ENCODE measurements around the gene TMIGD3. TPM values are rescaled to one million over a fixed set of nuclear protein-coding genes. Genes with fewer than 3 reads are reported as not detected.
A peak's percentile ranks its signal among the peaks of the same experiment; 100 is the strongest.

Gene TMIGD3
- total RNA-seq, 1 donor from 2014 or later = not detected

DNA sequence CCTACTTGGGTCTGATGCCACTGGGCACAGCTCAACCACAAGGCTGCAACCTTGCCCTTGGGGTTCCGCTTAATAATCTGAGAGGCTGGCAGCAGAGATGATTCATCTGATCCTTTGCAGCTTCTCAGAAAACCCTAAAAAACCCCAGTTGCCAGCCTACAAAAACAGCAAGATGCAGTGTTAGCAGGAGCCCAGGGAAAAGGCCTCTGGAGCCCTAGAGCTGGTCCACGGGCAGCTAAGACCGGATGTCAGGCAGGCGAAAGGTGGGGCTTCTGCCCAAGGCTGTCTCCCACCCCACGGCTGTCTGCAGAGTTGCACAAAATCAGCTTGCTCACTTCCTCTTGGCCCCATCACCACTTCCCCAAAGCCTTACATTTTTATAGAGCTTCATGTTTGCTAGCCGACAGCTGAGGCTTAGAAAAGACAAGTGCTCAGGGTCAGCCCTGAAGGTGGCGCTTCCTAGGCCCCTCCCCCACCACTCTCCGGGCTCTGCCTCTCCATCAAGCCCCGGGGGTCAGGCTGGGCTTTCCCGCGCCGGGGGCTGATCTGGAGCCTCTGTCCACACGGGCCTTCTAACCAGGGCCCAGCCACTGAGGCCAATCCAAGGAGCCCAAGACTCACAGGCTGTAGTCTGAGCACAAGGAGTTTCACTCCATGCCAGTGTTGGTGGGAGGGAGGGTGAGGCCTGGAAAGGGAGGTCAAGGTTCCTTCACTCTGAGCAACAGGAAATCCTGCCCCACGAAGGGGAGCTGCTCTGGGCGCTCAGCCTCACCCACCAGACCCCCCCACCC is 4.2 kb upstream of the TMIGD3 start:
- peak; percentile 59 for DNase-seq (ENCODE audit: low read depth)

DNA sequence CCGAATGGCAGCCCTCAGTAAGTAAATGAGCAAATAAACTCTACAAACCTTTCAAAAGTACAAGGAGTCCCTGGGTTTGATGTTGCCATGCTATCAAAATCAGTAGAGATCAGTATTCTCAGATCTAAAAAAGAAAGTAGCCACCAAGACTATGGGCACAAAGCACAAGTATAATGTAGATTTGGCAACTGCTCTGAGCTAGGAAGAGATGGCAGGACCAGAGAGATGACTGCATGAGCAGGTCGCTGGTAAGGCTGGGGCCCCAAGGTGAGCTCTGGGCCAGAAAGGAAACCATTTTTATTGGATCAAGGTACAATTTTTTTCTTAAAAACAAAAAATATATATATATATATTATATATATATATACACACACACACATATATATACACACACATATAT is 3.1 kb upstream of the TMIGD3 start:
- no peak for DNase-seq (ENCODE audit: low read depth)

DNA sequence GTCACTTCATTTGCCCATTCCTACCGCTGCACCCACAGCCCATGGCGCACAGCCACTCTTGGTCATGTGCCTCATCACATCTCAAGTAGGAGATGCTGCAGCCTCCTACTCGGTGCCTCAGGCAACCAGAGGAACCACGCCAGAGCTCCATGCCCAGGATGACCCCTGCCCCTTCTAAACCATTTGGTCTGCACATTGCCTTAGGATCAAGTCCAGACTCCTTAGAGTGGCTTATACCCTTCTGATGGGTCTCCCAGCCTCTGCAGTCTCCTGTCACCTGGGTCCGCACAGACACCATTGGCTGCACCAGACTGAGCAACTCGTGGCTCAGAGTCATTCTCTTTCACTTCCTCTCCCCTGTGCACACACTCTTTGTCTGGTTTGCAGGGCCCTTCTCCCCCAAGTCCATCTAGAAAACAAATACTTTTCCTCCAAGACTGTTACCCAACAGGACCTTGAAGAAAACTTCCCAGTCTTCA is 2.2 kb upstream of the TMIGD3 start:
- no peak for DNase-seq (ENCODE audit: low read depth)

DNA sequence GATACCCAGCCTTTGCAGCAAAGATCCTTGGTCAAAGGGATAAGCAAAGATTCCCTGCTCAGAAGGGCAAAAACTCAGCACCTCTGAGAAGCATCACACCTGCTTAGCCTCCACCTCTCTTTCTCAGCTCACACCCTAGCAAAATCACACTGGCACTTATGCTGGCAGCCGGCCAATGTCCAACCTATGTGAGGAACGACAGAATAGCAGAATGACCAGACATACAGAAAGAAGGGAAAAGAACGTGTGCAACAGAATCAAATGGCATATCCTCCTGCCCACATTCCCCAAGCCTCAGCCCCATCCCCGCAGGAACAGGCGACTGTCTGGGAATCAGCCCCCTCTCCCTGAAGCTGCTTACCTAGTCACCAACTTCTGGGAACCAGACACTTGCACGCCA is 664 bp upstream of the TMIGD3 start:
- no peak for DNase-seq (ENCODE audit: low read depth)

DNA sequence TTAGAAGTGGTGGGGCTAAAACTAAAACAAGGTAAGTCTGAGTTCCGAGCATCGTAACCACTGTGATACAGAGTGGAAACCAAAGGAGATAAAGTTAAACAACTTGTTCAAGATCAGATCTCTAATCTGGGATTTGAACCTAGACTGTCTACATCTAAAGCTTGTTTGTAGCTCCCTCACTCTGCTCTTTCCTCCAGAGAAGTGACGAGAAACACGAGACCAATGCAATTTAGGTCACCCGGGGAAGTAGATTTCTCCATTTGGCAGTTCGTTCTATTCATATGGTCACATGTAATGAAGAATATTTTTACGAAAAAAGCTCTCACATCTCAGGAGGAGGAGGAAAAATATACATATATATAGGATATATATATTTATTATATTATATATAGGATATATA is 1.8 kb downstream of the TMIGD3 start:
- DNase-seq (ENCODE audit: low read depth) = no peak

DNA sequence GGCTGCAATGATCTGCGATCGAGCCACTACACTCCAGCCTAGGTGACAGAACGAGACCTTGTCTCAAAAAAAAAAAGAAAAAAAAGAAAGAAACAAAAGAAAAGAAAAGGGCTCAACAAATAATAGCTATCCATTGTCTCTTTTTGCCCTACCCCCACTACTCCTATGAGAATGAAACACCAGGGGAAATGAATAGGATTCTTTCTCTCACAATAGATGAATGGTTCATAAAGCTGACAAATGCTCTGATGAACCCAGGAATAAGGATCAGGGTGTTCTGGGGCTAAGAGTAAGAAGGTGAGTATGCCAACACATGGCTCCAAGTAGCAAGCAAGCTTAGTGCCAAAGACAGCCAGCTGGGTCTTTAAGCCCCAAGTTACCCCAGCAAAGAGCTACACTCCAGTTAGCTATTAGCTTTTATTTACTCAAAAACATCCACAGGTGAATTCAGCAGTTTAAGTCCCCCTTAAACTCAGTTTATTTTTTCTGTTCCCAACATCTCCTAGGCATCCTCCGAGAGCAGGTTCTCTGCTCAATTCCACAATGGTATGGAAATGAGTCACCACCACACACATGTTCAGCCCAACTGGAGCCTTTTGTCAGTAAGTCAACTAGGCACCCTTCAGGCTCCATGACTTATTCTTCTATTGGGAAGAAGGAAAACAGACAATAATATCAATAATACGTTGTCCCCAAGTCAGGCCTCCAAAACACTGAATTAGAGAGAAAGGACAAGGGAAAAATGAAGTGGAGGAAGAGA is 4.2 kb downstream of the TMIGD3 start:
- DNase-seq (ENCODE audit: low read depth) = peak; percentile 7

DNA sequence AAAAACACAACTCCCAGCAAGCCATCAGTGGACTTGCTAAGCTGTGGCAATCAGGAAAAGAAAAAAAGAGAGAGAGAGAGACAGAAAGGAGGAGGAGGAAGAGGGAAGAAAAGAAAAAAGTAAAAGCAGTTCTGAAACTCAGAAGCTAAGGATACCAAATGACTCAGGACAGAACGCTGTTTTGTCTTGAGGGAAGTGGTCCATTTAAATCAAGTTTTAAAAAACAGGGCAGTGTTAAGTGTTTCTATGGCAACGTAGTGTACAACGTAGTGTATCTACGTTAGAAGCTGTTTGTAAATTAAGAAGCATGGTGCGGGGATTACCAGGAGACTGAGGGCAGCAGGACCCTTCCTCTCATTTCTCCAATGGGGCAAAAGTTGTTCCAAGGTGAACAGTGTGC is 5.8 kb downstream of the TMIGD3 start:
- no peak for DNase-seq (ENCODE audit: low read depth)

DNA sequence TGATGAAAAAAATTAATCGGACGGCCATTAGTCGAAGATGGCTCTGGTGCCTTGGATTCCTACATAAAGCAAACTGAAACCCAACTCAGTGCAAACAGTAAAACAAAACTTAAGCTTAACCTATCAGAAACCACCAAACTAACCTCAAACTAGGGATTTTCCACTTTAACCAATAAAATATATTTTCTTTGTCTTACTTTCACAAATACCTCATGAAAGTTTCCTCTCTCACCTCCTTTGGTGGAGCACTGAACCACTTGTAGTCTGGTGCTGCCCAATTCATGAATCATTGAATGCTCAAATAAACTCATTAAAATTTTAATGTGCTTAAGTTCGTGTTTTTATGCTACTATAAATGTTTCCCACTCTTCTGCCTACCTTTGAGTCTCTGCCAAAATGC is 7.0 kb downstream of the TMIGD3 start:
- no peak for DNase-seq (ENCODE audit: low read depth)

DNA sequence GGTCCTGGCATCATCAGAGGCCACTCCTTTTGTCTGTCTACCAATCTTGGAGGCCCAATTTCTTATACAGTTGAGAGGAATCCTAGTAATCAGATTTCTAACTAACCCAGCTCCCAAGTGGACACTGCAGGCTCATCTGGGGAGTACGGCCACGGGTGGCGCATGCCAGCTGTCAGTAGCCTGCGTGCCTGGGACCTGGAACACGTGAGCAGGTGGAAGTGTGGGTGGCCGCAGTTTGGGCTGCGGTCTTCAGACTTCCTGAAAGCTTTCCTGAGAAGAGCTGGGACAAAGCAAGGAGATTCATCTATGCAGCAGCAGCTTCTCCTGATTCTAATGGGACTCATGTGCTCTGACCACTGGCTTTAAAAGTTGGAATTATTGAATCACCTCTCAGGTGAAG is 12.4 kb downstream of the TMIGD3 start:
- DNase-seq (ENCODE audit: low read depth) = no peak

DNA sequence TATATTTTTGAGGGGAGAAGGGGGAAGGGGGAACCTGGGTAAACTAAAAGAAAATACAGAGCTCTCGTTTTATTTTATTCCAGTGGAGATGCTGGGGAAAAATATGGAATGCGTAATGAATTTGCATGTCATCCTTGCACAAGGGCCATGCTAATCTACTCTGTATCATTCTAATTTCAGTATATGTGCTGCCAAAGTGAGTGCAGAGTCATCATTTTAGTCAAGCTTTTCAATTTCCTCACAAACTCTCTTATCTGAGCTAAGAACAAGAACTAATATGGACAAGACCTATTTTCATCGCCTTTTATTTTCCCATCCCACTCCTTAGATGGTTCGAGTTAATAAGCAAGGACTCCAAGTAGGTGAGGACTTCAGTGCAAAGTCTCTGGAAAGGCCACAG is 13.2 kb downstream of the TMIGD3 start:
- no peak for DNase-seq (ENCODE audit: low read depth)

DNA sequence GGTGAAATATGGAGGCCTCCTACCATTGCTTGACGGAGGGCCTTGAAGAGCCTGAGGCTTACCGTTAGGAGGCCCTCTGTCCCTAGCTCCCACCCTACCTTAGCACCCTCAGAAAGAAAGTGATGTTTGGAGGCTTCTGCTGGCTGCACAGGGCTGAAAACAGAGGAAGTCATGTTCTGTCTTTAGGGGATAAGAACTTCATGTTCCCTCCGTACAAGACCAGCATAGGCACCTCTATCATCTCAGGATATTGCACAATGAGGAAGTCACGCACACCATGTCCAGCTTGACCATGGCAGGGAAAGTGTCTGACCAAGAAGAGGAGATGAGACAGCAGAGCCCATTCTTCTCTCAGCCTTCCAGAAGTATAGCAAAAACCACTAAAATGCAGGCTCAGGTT is 13.8 kb downstream of the TMIGD3 start:
- DNase-seq (ENCODE audit: low read depth) = no peak

DNA sequence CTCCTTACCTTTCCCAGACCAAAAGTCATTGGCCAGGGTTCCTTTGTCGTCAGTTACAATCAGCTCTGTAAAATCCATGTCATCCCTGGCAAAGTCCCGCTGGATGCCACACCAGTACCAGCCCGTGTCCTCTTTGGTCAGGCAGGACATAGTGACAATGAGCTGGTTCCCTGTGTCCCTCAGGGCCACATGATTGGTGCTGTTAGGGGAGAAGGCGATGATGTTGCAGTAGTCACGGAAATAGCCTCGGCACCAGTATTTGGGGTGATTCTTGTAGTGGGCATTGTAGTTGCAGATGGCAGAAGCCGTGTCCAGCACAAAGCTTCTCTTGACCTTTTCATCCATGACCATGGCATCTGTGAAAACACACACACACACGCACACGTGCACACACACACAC is 14.8 kb downstream of the TMIGD3 start:
- DNase-seq (ENCODE audit: low read depth) = no peak

DNA sequence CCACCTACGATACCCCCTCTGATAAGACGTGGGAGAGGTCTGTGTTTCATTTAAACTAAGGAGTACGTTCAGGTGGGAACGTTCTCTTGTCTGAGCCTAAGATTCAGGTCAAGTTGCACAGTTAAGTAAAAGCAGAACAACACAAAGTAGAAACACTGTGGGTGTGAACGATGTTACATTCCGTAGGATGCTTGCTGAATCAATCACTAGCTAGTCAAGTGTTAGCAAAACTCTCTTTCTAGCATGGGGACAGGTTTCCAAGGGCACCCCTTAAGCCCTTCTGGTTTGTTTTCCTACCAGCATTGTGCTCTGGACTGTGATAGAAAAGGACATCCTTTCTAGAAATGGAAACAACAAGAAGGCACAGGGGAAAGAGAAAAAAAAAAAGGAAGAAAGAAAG is 16.3 kb downstream of the TMIGD3 start:
- no peak for DNase-seq (ENCODE audit: low read depth)

DNA sequence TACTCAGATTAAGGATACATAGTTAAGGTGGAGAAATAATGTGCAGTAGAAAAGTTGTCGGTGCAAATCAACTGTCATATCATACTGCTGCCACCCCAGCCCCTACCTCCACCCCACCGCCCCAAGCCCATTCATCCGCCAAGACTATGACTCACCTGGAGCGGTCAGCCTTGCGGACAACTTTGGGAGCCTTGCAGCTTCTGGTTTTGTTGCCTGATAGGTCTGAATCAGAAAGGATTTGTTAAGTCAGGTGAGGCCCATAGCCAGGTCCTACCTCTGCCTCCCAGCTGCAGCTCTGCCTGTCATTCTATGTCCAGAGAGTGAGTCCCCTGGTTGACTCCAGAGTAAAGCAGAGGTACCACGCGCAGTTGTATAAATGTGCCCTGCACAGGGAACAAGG is 17.0 kb downstream of the TMIGD3 start:
- DNase-seq (ENCODE audit: low read depth) = no peak

DNA sequence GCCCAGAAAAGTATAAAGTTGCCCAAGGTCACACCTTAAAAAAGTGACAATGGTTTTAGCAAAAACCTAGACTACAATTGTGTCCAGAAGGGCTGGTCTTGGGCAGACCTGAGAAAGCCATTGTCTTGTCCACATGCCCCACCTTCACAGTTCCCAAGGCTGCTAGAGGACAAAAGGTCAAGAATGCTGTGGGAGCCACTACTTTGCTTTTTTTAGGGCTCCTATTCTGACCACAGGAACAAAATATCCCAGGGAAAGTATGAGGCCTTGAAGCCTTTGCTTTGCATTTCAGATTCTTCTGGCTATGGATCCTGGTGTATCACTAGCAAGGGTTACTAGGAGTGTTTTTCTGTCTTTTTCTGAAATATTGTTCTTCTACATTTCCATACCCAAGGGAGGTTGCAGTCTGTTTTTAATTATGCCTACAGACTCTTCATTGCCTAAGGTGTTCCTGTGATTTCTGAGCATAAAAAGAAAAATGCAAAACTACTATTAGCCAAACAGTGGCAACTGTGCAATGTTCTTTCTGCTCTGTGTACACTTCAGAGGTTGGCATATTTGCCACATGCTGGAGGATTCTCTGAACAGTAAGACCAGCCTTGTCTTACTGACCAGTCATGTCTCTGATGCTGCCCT is 18.9 kb downstream of the TMIGD3 start:
- DNase-seq (ENCODE audit: low read depth) = no peak

DNA sequence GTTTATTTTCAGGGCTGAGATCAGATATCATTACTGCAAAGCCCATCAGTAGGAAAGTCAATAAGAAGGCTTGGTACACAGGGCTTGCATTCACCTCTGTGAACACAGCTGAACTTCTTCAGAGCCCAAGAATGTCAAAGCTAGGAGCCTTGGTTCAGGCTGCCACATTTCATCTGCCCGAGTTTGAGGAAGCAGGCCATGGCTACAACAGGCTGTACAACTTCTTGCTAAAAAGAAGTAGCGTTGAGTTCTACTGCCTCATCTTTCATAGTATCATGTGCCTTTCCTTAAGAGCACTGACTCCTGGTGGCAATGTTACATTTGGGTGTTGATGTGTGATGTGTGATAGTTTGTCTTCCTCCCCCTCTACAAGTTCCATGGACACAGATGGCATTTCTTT is 19.6 kb downstream of the TMIGD3 start:
- DNase-seq (ENCODE audit: low read depth) = no peak

DNA sequence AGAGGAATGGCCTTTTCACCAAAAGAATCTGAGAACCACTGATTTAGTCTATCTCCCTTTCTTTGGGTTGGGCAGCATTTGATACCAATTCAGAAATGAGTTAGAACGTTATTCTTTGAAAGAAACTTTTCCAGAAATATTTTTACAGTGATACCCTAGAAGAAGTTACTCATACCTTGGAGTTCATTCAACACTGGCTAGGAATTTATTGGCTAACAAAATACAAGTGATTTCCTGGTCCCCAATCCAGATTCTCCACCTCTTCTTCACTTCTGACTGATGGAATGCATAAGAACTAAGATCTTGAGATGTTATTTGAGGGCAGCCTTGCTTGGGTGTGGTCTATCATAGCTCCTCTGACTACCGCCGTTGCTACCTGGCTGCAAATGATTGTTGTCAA is 20.3 kb downstream of the TMIGD3 start:
- DNase-seq (ENCODE audit: low read depth) = no peak

DNA sequence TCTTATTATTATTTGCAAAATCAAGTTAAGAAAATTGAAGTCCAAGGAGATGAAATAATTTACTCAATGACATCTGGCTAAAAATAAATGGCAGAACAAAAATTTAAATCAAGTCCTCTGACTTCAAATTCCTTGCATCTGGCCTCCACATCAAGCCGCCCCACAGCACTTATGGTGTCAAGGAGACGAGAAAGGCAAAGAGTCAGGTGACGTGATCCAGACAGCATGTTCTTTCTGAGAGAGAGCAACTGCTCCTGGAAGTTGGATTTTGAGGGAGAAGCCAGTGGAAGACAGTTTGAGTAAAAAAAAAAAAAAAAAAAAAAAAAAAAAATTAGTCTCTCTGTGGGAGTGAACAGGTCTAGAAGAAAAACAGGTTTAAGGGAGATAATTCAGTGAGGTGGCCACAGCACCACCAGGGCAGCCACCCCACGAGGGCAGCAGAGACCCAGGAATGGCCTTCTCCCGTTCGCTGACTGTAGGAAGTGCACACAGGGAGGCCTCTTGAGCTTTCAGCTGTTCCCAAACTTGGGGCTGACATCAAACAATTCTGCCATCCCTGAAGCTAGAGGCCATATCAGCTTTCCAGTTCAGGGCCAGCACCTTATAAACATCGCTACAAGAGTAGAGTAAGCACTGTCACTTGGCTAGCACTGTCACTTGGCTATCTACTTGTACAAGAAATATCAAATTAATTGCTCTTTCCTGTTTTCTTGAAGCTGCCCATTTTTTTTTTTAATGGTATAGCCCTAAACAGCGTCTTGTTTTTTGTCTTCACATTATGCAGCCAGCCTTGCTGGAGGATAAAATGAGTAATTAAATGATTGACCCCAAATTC is 21.8 kb downstream of the TMIGD3 start:
- DNase-seq (ENCODE audit: low read depth) = peak; percentile 52

DNA sequence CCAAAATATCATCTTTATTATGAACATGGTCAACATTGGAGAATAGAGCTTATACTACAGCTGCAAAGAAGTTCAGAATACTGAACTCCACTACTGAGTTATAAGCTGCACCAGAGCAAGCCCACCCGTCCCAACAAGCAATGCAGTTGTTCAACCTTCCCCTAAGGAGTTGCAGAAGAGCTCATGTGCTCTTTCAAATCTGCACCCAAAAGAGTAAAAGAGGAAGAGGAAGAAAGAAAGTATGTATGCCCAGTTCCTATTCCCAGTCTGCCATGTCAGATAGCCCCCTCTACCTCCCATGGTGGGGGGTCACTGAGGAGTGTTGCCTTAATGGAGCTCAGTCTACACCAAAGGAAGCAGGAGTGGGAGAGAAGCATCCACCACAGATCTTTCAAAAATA is 22.8 kb downstream of the TMIGD3 start:
- no peak for DNase-seq (ENCODE audit: low read depth)

DNA sequence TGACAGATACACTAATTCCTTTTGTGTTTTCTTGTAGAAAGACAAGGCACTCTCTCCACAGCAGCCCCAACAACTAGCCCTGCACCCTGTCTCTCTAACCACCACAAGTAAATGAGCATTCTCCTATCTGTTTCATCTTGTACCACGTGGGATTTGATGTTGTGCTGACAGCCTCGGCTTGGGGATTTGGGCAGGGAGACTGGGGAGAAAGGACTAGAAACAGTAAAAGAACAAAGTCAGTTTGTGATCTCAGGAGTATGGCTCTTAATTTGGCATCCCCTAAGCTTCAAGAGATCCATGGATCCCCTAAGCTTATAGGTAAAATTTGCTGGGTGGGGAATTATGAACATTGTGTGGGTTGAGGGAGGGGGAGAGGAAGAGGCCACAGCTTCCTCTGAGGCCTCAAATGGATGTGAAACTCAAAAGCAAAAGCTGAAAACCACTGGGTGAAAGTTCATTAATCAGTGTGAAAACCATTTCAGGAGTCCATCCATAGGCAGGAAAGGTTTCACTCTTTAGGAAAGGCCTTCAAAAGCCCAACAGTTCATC is 26.6 kb downstream of the TMIGD3 start:
- no peak for DNase-seq (ENCODE audit: low read depth)

DNA sequence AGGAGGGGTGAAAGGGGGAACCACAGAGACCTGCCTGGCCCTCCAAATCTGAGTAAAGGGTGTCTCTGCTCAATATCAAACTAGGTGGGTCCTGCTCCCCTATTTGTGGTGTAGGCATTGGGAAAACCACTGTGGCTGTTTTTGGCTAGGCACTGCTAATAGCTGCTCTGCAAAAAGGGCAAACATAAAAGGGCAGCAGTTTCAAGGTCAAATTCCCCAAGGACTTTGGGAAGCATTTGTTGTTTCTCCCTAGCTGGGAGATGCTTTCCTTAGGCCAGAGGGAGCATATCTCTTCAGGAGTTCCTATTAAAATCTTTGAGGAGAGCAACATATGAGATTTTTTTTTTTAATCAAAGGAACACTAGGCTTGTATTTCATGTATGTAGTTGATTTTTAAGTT is 27.2 kb downstream of the TMIGD3 start:
- no peak for DNase-seq (ENCODE audit: low read depth)

DNA sequence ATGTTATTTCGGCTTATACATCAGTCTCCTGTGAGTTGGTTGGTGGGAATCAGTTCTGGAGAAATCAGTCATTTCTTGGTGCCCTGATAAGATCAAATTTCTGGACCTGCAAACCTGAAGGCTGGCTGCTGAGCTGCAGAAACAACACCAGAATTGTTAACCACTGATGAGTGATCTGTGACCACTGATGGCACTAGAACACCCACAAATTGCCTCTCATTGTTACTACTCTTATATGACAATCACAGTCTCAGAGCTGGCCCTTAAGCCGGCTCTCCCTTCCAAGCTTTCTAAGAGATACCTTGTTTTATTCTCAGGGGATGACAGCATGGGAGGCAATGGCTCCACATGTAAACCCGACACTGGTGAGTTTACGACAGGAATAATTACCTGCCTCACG is 27.7 kb downstream of the TMIGD3 start:
- DNase-seq (ENCODE audit: low read depth) = no peak

Data from renal cortical epithelial cell (primary cell).